ENCODE results near the gene ANKRD13B.

- TF ChIP-seq CTCF (IDR thresholded peaks at IDR 0.05) (no peak), POLR2A (IDR thresholded peaks at IDR 0.05) (no peak)
Measured at GRCh38 chr17:29596811-29597210, 3.9 kb downstream of the ANKRD13B start.
